CD4-positive, alpha-beta T cell (primary cell): ENCODE data around the gene ADGRV1. TPM values are rescaled to one million over a fixed set of nuclear protein-coding genes. Genes with fewer than 3 reads are reported as not detected.

Source experiments
- ATAC-seq: fragments of 200-7000 bp; cut with Tn5 transposase; one replicate; pipeline ENCODE4 v1.10.0; 2022; ENCODE audit warnings: mild to moderate bottlenecking; ENCODE audit not compliant: poor library complexity
- CTCF ChIA-PET: fragments of 350-600 bp; sonication (Branson Sonifier 250); formaldehyde crosslinking; loops from one replicate; lab custom pipeline; 2021; ENCODE audit warnings: antibody characterized with exemption, inconsistent platforms; lab: Charles Lee
- POLR2A ChIA-PET: fragments of 350-600 bp; sonication (Branson Sonifier 250); formaldehyde crosslinking; loops from one replicate; lab custom pipeline; 2021; ENCODE audit warnings: antibody characterized with exemption, inconsistent platforms; lab: Charles Lee
- DNase-seq, 14 experiments: peaks; one replicate each; pipeline ENCODE4 v3.0.0-alpha.2; 2013 to 2020; ENCODE audit warnings: mixed read lengths in 2 of 14
- H3K27ac ChIP-seq, 2 donors: one replicate each; pipeline versions ENCODE4 v1.5.1 to v1.7.0; 2013; ENCODE audit warnings: low read length in 2 of 2, low read depth in 1 of 2, mild to moderate bottlenecking in 1 of 2
- H3K27me3 ChIP-seq, 2 experiments: 1 replicate in 1 of 2; 2 replicates in 1 of 2; pipeline versions ENCODE4 v1.6.1 to v1.7.0; 2013; ENCODE audit warnings: low read length in 2 of 2, control low read depth in 1 of 2, mild to moderate bottlenecking in 1 of 2, moderate library complexity in 1 of 2; ENCODE audit not compliant: insufficient read depth in 2 of 2, control insufficient read depth in 1 of 2
- H3K36me3 ChIP-seq: one replicate; pipeline ENCODE4 v1.6.1; 2013; ENCODE audit warnings: low read length, control low read depth; ENCODE audit not compliant: insufficient read depth
- H3K4me1 ChIP-seq: one replicate; pipeline ENCODE4 v1.6.1; 2013; ENCODE audit warnings: low read length, control low read depth; ENCODE audit not compliant: insufficient read depth
- H3K4me3 ChIP-seq: one replicate; pipeline ENCODE4 v1.5.1; 2013; ENCODE audit warnings: mild to moderate bottlenecking, low read length, moderate library complexity
- H3K9me3 ChIP-seq, 2 experiments: 1 replicate in 1 of 2; 2 replicates in 1 of 2; pipeline versions ENCODE4 v1.6.1 to v1.7.0; 2013; ENCODE audit warnings: low read length in 2 of 2, mild to moderate bottlenecking in 2 of 2, control low read depth in 1 of 2, moderate library complexity in 1 of 2; ENCODE audit not compliant: control insufficient read depth in 1 of 2, insufficient read depth in 1 of 2
- H3K27ac Mint-ChIP-seq: one replicate; pipeline ENCODE4 v1.8.0; 2020; ENCODE audit warnings: mixed read lengths
- H3K27me3 Mint-ChIP-seq: one replicate; pipeline ENCODE4 v1.8.0; 2021; ENCODE audit warnings: mixed read lengths
- H3K36me3 Mint-ChIP-seq: one replicate; pipeline ENCODE4 v1.8.0; 2021; ENCODE audit warnings: low read depth, mixed read lengths
- H3K4me1 Mint-ChIP-seq: one replicate; pipeline ENCODE4 v1.8.0; 2021; ENCODE audit warnings: low read depth, mixed read lengths
- H3K4me3 Mint-ChIP-seq: one replicate; pipeline ENCODE4 v1.8.0; 2020; ENCODE audit warnings: mild to moderate bottlenecking, mixed read lengths
- H3K9me3 Mint-ChIP-seq: one replicate; pipeline ENCODE4 v1.8.0; 2020; ENCODE audit warnings: mixed read lengths
- CTCF ChIP-seq: fragments of 200-600 bp; IDR thresholded peaks from one replicate; pipeline ENCODE4 v1.8.0; 2022; ENCODE audit warnings: antibody characterized with exemption, mild to moderate bottlenecking
- intact Hi-C, 2 experiments: fragments of 100-400 bp; cut with DNase I in 1 of 2; cut with micrococcal nuclease in 1 of 2; formaldehyde crosslinking; loops; one replicate each; pipeline versions ENCODE4 v1.15.1 to v1.9.0; 2023 to 2025; cut with DNase I, micrococcal nuclease
- total RNA-seq, 174 experiments: library from RNA in 2 of 174; stranded (reverse) in 2 of 174; gene quantifications; one replicate each; pipeline ENCODE4 v1.2.3 and lab custom pipeline; 2021 to 2026

The ADGRV1 gene
- total RNA-seq, 2 experiments from 2014 or later, result 0.81 to 1.2 TPM

GRCh38 chr5:91164424-91164823 lies 605.8 kb downstream of the ADGRV1 start:
- ChIA-PET POLR2A (no interaction called here), CTCF (no interaction called here)
- no peak overlapping the region for H3K4me3 ChIP-seq
- Mint-ChIP-seq H3K9me3 (no peaks in the 10 kb centered on the region), H3K27me3 (no peaks in the 10 kb centered on the region), H3K4me3 (no peak overlapping the region), H3K36me3 (no peaks in the 10 kb centered on the region), H3K27ac (no peak overlapping the region), H3K4me1 (peaks cover 16% of the 10 kb centered on the region)
- no peaks in the 10 kb centered on the region for H3K36me3 ChIP-seq
- no peaks in the 10 kb centered on the region for H3K9me3 ChIP-seq
- ATAC-seq, result no peak
- no peaks in the 10 kb centered on the region for H3K27me3 ChIP-seq
- DNase-seq, result no peak
- H3K27ac ChIP-seq, result no peak overlapping the region
- intact Hi-C loops, result no loop called here
- TF ChIP-seq CTCF, result no peak
- H3K4me1 ChIP-seq, result peaks cover 11% of the 10 kb centered on the region

GRCh38 chr5:91166059-91166807 lies 607.6 kb downstream of the ADGRV1 start:
- H3K4me1 ChIP-seq, result peaks cover 11% of the 10 kb centered on the region
- TF ChIP-seq CTCF, result no peak
- Mint-ChIP-seq H3K9me3 (no peaks in the 10 kb centered on the region), H3K27me3 (no peaks in the 10 kb centered on the region), H3K4me3 (no peak overlapping the region), H3K27ac (no peak overlapping the region), H3K4me1 (peaks cover 16% of the 10 kb centered on the region), H3K36me3 (no peaks in the 10 kb centered on the region)
- no peaks in the 10 kb centered on the region for H3K27me3 ChIP-seq
- ATAC-seq, result no peak
- intact Hi-C loops, result no loop called here
- no peaks in the 10 kb centered on the region for H3K36me3 ChIP-seq
- no peak overlapping the region for H3K4me3 ChIP-seq
- CTCF ChIA-PET, result no interaction called here
- no peaks in the 10 kb centered on the region for H3K9me3 ChIP-seq
- H3K27ac ChIP-seq, result no peak overlapping the region
- POLR2A ChIA-PET, result no interaction called here
- no peak for DNase-seq

GRCh38 chr5:91168859-91169258 lies 610.3 kb downstream of the ADGRV1 start:
- peaks cover 4% of the 10 kb centered on the region for H3K27me3 Mint-ChIP-seq
- Histone ChIP-seq H3K4me1 (no peaks in the 10 kb centered on the region), H3K36me3 (no peaks in the 10 kb centered on the region), H3K9me3 (no peaks in the 10 kb centered on the region), H3K27me3 (no peaks in the 10 kb centered on the region), H3K27ac (no peak overlapping the region), H3K4me3 (no peak overlapping the region)
- ChIA-PET CTCF (no interaction called here), POLR2A (no interaction called here)
- no peak overlapping the region for H3K27ac Mint-ChIP-seq
- H3K9me3 Mint-ChIP-seq, result no peaks in the 10 kb centered on the region
- intact Hi-C loops, result no loop called here
- no peak overlapping the region for H3K4me3 Mint-ChIP-seq
- ATAC-seq (no peak), DNase-seq (no peak)
- TF ChIP-seq CTCF, result no peak
- H3K4me1 Mint-ChIP-seq, result no peaks in the 10 kb centered on the region
- no peaks in the 10 kb centered on the region for H3K36me3 Mint-ChIP-seq
